Left renal pelvis (tissue), 4 donors: ENCODE results near the gene MBLAC1. TPM values are rescaled to one million over a fixed set of nuclear protein-coding genes. Genes with fewer than 3 reads are reported as not detected.

Source experiments
- DNase-seq, 4 donors: peaks; one replicate each; pipeline ENCODE4 v3.0.0-alpha.2; 2013; ENCODE audit warnings: low read depth in 4 of 4, low spot score in 3 of 4
- polyA plus RNA-seq, 4 donors: library from polyadenylated mRNA; unstranded; fragments of 120-200 nt; gene quantifications; one replicate each; pipeline ENCODE4 v1.2.1, GENCODE V29; 2013; ENCODE audit not compliant: insufficient read length in 4 of 4

MBLAC1 gene
- polyA plus RNA-seq, 4 donors = 0.99 to 2.3 (median 1.6) TPM

GRCh38 chr7:100148559-100149328 is 22.0 kb downstream of the MBLAC1 start, which contains the start of gene LAMTOR4:
LAMTOR4 (plus strand) TSS chr7:100148918; CDS start chr7:100148973, 55 bp downstream.
- DNase-seq = peak; percentile 94 to 98 (median 95)

- no peak for DNase-seq
These were observed 25.6 kb downstream of the MBLAC1 start for GRCh38 chr7:100152404-100152803.

GRCh38 chr7:100152937-100153666 is 26.3 kb downstream of the MBLAC1 start:
- no peak for DNase-seq

- no peak for DNase-seq
These were observed 27.2 kb downstream of the MBLAC1 start for GRCh38 chr7:100153708-100154535.

- no peak for DNase-seq
These were observed 28.1 kb downstream of the MBLAC1 start for GRCh38 chr7:100154651-100155491.

- DNase-seq = no peak
These were observed 29.0 kb downstream of the MBLAC1 start for GRCh38 chr7:100155553-100156317.

GRCh38 chr7:100156331-100157068 is 29.7 kb downstream of the MBLAC1 start:
- DNase-seq = no peak

- DNase-seq = no peak
These were observed 30.2 kb downstream of the MBLAC1 start for GRCh38 chr7:100157069-100157333.

- DNase-seq = no peak
These were observed 30.8 kb downstream of the MBLAC1 start for GRCh38 chr7:100157334-100158228.

GRCh38 chr7:100158229-100159098 is 31.7 kb downstream of the MBLAC1 start, which contains the start of gene TRAPPC14:
TRAPPC14 (minus strand) TSS chr7:100158723; CDS start chr7:100158499, 224 bp downstream.
- peak in 3 of 4 donors; percentile 81 to 87 (median 82) for DNase-seq

- no peak for DNase-seq
These were observed 32.4 kb downstream of the MBLAC1 start for GRCh38 chr7:100159099-100159623.

GRCh38 chr7:100160067-100160466 is 33.3 kb downstream of the MBLAC1 start:
- DNase-seq = no peak

GRCh38 chr7:100163006-100163531 is 36.3 kb downstream of the MBLAC1 start:
- no peak for DNase-seq

GRCh38 chr7:100163871-100164270 is 37.1 kb downstream of the MBLAC1 start:
- DNase-seq = no peak

- no peak for DNase-seq
These were observed 39.7 kb downstream of the MBLAC1 start for GRCh38 chr7:100166317-100166940.
